CD14-positive monocyte (primary cell): ENCODE measurements around the gene ARHGEF33. TPM values are rescaled to one million over a fixed set of nuclear protein-coding genes. Genes with fewer than 3 reads are reported as not detected.

ENCODE experiments used
- DNase-seq, 3 donors: peaks; one replicate each; pipeline ENCODE4 v3.0.0-alpha.2; 2011 to 2022
- H2AFZ ChIP-seq: 2 replicates; pipeline ENCODE4 v1.6.0; 2012; ENCODE audit warnings: mild to moderate bottlenecking, low read depth, low read length, inconsistent platforms; ENCODE audit not compliant: insufficient read depth, poor library complexity, severe bottlenecking
- H3K27ac ChIP-seq, 2 donors: 1 replicate in 1 of 2; 2 replicates in 1 of 2; pipeline ENCODE4 v1.5.1; 2012 to 2013; ENCODE audit warnings: low read length in 2 of 2, control low read depth in 1 of 2, inconsistent platforms in 1 of 2, low read depth in 1 of 2, mild to moderate bottlenecking in 1 of 2
- H3K27me3 ChIP-seq, 2 donors: one replicate each; pipeline versions ENCODE4 v1.6.0 to v1.6.1; 2011 to 2013; ENCODE audit warnings: low read length in 2 of 2; ENCODE audit not compliant: control insufficient read depth in 2 of 2, insufficient read depth in 2 of 2
- H3K36me3 ChIP-seq, 2 donors: replicated peaks in 1 of 2; 1 replicate in 1 of 2; 2 replicates in 1 of 2; pipeline versions ENCODE4 v1.5.1 to v1.6.1; 2012 to 2013; ENCODE audit warnings: low read length in 2 of 2, control low read depth in 1 of 2, inconsistent platforms in 1 of 2, mild to moderate bottlenecking in 1 of 2; ENCODE audit not compliant: insufficient read depth in 2 of 2, control insufficient read depth in 1 of 2
- H3K4me1 ChIP-seq, 2 donors: 1 replicate in 1 of 2; 2 replicates in 1 of 2; pipeline versions ENCODE4 v1.5.1 to v1.6.1; 2012 to 2013; ENCODE audit warnings: low read length in 2 of 2, control low read depth in 1 of 2, inconsistent platforms in 1 of 2, mild to moderate bottlenecking in 1 of 2, moderate library complexity in 1 of 2; ENCODE audit not compliant: insufficient read depth in 2 of 2, control insufficient read depth in 1 of 2
- H3K4me2 ChIP-seq: replicated peaks from 2 replicates; pipeline ENCODE3; 2012; ENCODE audit warnings: low read length, moderate library complexity, mild to moderate bottlenecking; ENCODE audit not compliant: poor library complexity, severe bottlenecking; ENCODE audit errors: extremely low read depth
- H3K4me3 ChIP-seq, 3 experiments: fragments of 200-600 bp in 1 of 3; sonication (generic) in 1 of 3; replicated peaks in 1 of 3; 1 replicate in 2 of 3; 2 replicates in 1 of 3; pipeline ENCODE4 v1.5.1; 2011 to 2013; ENCODE audit warnings: low read length in 3 of 3, mild to moderate bottlenecking in 3 of 3, control low read depth in 2 of 3, low read depth in 2 of 3, inconsistent platforms in 1 of 3, moderate library complexity in 1 of 3
- H3K79me2 ChIP-seq: 2 replicates; pipeline ENCODE4 v1.6.0; 2012; ENCODE audit warnings: mild to moderate bottlenecking, control low read depth, inconsistent platforms, low read length, moderate library complexity; ENCODE audit not compliant: insufficient read depth
- H3K9ac ChIP-seq: 2 replicates; pipeline ENCODE4 v1.6.0; 2017; ENCODE audit warnings: low read length, mild to moderate bottlenecking; ENCODE audit not compliant: insufficient read depth, poor library complexity, severe bottlenecking
- H3K9me3 ChIP-seq, 2 donors: replicated peaks in 1 of 2; 1 replicate in 1 of 2; 2 replicates in 1 of 2; pipeline versions ENCODE4 v1.5.1 to v1.6.1; 2012 to 2013; ENCODE audit warnings: low read length in 2 of 2, control low read depth in 1 of 2; ENCODE audit not compliant: control insufficient read depth in 1 of 2, insufficient read depth in 1 of 2
- H4K20me1 ChIP-seq: 2 replicates; pipeline ENCODE4 v1.6.0; 2012; ENCODE audit warnings: mild to moderate bottlenecking, low read length, control low read depth, moderate library complexity; ENCODE audit not compliant: insufficient read depth
- H3K27ac Mint-ChIP-seq, 7 donors: one replicate each; pipeline ENCODE4 v1.8.0; 2020; ENCODE audit warnings: mild to moderate bottlenecking in 7 of 7, mixed read lengths in 7 of 7, moderate library complexity in 6 of 7, inconsistent platforms in 2 of 7
- H3K27me3 Mint-ChIP-seq, 3 donors: one replicate each; pipeline ENCODE4 v1.8.0; 2021 to 2022; ENCODE audit warnings: low read depth in 3 of 3, mild to moderate bottlenecking in 3 of 3, mixed read lengths in 3 of 3, moderate library complexity in 3 of 3, inconsistent platforms in 1 of 3
- H3K36me3 Mint-ChIP-seq, 2 donors: one replicate each; pipeline ENCODE4 v1.8.0; 2020; ENCODE audit warnings: mixed read lengths in 2 of 2, inconsistent platforms in 1 of 2, mild to moderate bottlenecking in 1 of 2
- H3K4me1 Mint-ChIP-seq: one replicate; pipeline ENCODE4 v1.8.0; 2020; ENCODE audit warnings: mild to moderate bottlenecking, mixed read lengths
- H3K4me3 Mint-ChIP-seq, 2 donors: one replicate each; pipeline ENCODE4 v1.8.0; 2020; ENCODE audit warnings: mild to moderate bottlenecking in 2 of 2, mixed read lengths in 2 of 2, moderate library complexity in 1 of 2
- H3K9me3 Mint-ChIP-seq, 7 donors: one replicate each; pipeline ENCODE4 v1.8.0; 2020 to 2022; ENCODE audit warnings: mixed read lengths in 7 of 7, mild to moderate bottlenecking in 6 of 7, moderate library complexity in 6 of 7, inconsistent platforms in 2 of 7
- WGBS: methylation state at CpG from one replicate; pipeline ENCODE4 v1.1.5; 2013; ENCODE audit warnings: missing lambda C conversion rate; ENCODE audit not compliant: insufficient coverage; 5-methylcytosine and 5-hydroxymethylcytosine counted together
- intact Hi-C, 2 donors: fragments of 100-400 bp; cut with micrococcal nuclease; formaldehyde crosslinking; loops; one replicate each; pipeline versions ENCODE4 v1.15.0 to v1.15.1; 2023
- polyA plus RNA-seq, 3 donors: library from polyadenylated mRNA; depleted of rRNA in 1 of 3; unstranded in 2 of 3; stranded (reverse) in 1 of 3; fragments of 300-500 nt in 2 of 3; fragments of >200 nt in 1 of 3; fragmentation: Illumina TruSeq in 2 of 3; gene quantifications; 1 replicate in 2 of 3; 2 replicates in 1 of 3; pipeline ENCODE4 v1.2.3, GENCODE V29; 2012 to 2021
- TF ChIP-seq, protein P1 (sequence below): fragments of 200-600 bp; IDR thresholded peaks from one replicate; pipeline ENCODE4 v1.8.0; 2022; ENCODE audit warnings: antibody characterized with exemption, mild to moderate bottlenecking

ARHGEF33 gene
- polyA plus RNA-seq, 3 donors: 0.33 TPM; not detected in 2

DNA sequence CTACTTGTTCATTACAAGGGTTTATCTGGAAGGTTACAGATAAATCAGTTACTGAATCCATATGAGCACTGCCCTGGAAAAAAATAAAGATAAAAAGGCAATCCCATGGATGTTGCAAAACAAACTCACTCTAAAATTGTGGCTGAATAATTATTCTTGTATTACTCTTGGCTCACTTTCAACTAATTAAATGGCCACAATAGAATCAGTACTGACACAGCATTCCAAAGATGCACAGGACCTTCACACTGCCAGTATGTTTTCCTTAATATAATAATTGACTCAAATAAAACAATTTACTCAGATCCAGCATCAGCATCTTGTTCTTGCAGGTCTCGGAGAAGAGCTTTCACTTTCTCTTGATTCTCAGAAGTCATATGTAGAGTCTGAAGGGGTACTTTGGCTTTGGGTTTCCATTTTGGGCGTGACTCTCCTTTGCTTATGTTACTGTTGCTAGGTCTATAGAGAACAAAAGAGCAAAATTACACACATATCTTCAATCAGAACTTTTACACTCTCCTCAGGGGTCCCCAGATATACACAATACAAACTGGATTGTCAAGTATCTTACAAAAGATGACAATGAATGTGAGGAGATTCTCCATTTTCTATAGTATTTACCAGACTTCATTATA is 26.5 kb upstream of the ARHGEF33 start:
- Histone ChIP-seq H3K9ac (no peak overlapping the region), H3K36me3 (peaks cover 60 to 92% of the 10 kb centered on the region in 2 donors), H3K4me1 (no peaks in the 10 kb centered on the region), H2AFZ (no peak overlapping the region), H3K27me3 (no peaks in the 10 kb centered on the region), H3K27ac (no peak overlapping the region), H3K79me2 (peaks cover under 1% of the 10 kb centered on the region), H3K9me3 (no peaks in the 10 kb centered on the region), H3K4me3 (no peak overlapping the region), H3K4me2 (no peak overlapping the region), H4K20me1 (no peaks in the 10 kb centered on the region)
- DNase-seq: no peak
- no CpG with 5 or more reads among the region's 2 CpGs for WGBS
- TF ChIP-seq, protein P1, sequence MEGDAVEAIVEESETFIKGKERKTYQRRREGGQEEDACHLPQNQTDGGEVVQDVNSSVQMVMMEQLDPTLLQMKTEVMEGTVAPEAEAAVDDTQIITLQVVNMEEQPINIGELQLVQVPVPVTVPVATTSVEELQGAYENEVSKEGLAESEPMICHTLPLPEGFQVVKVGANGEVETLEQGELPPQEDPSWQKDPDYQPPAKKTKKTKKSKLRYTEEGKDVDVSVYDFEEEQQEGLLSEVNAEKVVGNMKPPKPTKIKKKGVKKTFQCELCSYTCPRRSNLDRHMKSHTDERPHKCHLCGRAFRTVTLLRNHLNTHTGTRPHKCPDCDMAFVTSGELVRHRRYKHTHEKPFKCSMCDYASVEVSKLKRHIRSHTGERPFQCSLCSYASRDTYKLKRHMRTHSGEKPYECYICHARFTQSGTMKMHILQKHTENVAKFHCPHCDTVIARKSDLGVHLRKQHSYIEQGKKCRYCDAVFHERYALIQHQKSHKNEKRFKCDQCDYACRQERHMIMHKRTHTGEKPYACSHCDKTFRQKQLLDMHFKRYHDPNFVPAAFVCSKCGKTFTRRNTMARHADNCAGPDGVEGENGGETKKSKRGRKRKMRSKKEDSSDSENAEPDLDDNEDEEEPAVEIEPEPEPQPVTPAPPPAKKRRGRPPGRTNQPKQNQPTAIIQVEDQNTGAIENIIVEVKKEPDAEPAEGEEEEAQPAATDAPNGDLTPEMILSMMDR: no peak
- Mint-ChIP-seq H3K9me3 (peaks cover 0 to 3% (median 0%) of the 10 kb centered on the region in 7 donors), H3K27me3 (no peaks in the 10 kb centered on the region), H3K27ac (peak overlapping the region in 1 of 7 donors; percentile 3), H3K4me3 (no peak overlapping the region), H3K36me3 (peaks cover 79 to 85% of the 10 kb centered on the region in 2 donors), H3K4me1 (peaks cover 2% of the 10 kb centered on the region)
- intact Hi-C loops: no loop called here

DNA sequence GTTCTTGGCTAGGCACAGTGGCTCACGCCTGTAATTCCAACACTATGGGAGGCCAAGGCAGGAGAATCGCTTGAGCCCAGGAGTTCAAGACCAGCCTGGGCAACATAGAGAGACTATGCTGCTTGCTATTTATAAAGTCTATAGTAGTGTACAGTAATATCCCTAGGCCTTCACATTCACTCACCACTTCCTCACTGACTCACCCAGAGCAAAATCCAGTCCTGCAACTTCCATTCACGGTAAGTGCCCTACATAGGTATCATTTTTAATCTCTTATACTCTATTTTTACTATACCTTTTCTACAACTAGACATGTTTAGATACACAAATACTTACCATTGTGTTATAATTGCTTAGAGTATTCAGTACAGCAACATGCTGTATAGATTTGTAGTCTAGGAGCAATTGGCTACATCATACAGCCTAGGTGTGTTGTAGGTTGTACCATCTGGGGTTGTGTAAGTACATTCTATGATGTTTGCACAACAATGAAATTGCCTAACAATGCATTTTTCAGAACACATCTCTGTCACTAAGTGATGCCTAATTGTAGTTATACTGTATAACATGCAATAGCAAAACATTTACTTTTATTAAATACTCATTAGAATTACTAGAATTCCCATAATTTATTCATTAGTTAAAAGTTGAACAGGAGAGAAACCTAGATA is 22.8 kb upstream of the ARHGEF33 start:
- Histone ChIP-seq H3K36me3 (peaks cover 38 to 62% of the 10 kb centered on the region in 2 donors), H3K79me2 (peaks cover 27% of the 10 kb centered on the region), H3K4me1 (no peaks in the 10 kb centered on the region), H3K4me3 (no peak overlapping the region), H4K20me1 (no peaks in the 10 kb centered on the region), H3K27ac (no peak overlapping the region), H3K4me2 (no peak overlapping the region), H3K27me3 (no peaks in the 10 kb centered on the region), H2AFZ (no peak overlapping the region), H3K9me3 (peaks cover 1 to 11% of the 10 kb centered on the region in 2 donors), H3K9ac (no peak overlapping the region)
- Mint-ChIP-seq H3K27ac (no peak overlapping the region), H3K4me1 (peaks cover 4% of the 10 kb centered on the region), H3K27me3 (no peaks in the 10 kb centered on the region), H3K36me3 (peaks cover 58 to 69% of the 10 kb centered on the region in 2 donors), H3K9me3 (peaks cover 5 to 19% (median 14%) of the 10 kb centered on the region in 7 donors), H3K4me3 (no peak overlapping the region)
- intact Hi-C loops: no loop called here
- TF ChIP-seq, protein P1: no peak
- no CpG with 5 or more reads among the region's 3 CpGs for WGBS
- DNase-seq: no peak
